ENCODE results near the gene MBP. TPM values are rescaled to one million over a fixed set of nuclear protein-coding genes. Genes with fewer than 3 reads are reported as not detected.
A peak's percentile ranks its signal among the peaks of the same experiment; 100 is the strongest.

The MBP gene
- total and polyA plus RNA-seq, 10 of the 15 experiments (the other 5 are each of a cell fraction or from before 2014, with no cell fraction given), result 12.2 to 67.8 (median 42.1) TPM

GRCh38 chr18:77131100-77131651 lies 1.4 kb downstream of the MBP start (continued):
- TF ChIP-seq SRF (IDR thresholded peaks at IDR 0.05; ENCODE audit: low read depth in 2 of 2, low read length in 2 of 2) (no peak), ESRRA (IDR thresholded peaks at IDR 0.05; ENCODE audit: low read length) (no peak), RELA (IDR thresholded peaks at IDR 0.05; ENCODE audit: borderline replicate concordance, partially characterized antibody) (no peak), PBX3 (IDR thresholded peaks at IDR 0.05; ENCODE audit: insufficient replicate concordance, low read depth, low read length) (no peak), FOXM1 (IDR thresholded peaks at IDR 0.05; ENCODE audit: low read depth, low read length) (no peak), ZNF622 (IDR thresholded peaks at IDR 0.05) (no peak), ZNF24 (IDR thresholded peaks at IDR 0.05) (0 out of 2 replicates have a peak, but pooled peaks have one; percentile 58), CBX5 (IDR thresholded peaks at IDR 0.05; ENCODE audit: low read depth) (no peak), SP1 (IDR thresholded peaks at IDR 0.05; ENCODE audit: low read depth, low read length) (no peak), HCFC1 (IDR thresholded peaks at IDR 0.05; ENCODE audit: low read length) (no peak), JUND (IDR thresholded peaks at IDR 0.05; ENCODE audit: low read depth, low read length) (no peak), CEBPZ (IDR thresholded peaks at IDR 0.05; ENCODE audit: low read depth, low read length) (no peak), TAF1 (IDR thresholded peaks at IDR 0.05; ENCODE audit: borderline replicate concordance, low read depth, low read length) (no peak), ZNF207 (IDR thresholded peaks at IDR 0.05; ENCODE audit: borderline replicate concordance) (no peak), ZNF274 (IDR thresholded peaks at IDR 0.05; ENCODE audit: insufficient read depth, insufficient read length) (no peak), RUNX3 (IDR thresholded peaks at IDR 0.05; ENCODE audit: low read length) (peak; percentile 75), CREB1 (IDR thresholded peaks at IDR 0.05; ENCODE audit: low read depth) (no peak), BCL11A (IDR thresholded peaks at IDR 0.05; ENCODE audit: low read depth, low read length) (no peak), YBX1 (IDR thresholded peaks at IDR 0.05) (no peak), CHD2 (IDR thresholded peaks at IDR 0.05; ENCODE audit: borderline replicate concordance, low read depth, low read length) (no peak)
- TF ChIP-seq, protein P1, sequence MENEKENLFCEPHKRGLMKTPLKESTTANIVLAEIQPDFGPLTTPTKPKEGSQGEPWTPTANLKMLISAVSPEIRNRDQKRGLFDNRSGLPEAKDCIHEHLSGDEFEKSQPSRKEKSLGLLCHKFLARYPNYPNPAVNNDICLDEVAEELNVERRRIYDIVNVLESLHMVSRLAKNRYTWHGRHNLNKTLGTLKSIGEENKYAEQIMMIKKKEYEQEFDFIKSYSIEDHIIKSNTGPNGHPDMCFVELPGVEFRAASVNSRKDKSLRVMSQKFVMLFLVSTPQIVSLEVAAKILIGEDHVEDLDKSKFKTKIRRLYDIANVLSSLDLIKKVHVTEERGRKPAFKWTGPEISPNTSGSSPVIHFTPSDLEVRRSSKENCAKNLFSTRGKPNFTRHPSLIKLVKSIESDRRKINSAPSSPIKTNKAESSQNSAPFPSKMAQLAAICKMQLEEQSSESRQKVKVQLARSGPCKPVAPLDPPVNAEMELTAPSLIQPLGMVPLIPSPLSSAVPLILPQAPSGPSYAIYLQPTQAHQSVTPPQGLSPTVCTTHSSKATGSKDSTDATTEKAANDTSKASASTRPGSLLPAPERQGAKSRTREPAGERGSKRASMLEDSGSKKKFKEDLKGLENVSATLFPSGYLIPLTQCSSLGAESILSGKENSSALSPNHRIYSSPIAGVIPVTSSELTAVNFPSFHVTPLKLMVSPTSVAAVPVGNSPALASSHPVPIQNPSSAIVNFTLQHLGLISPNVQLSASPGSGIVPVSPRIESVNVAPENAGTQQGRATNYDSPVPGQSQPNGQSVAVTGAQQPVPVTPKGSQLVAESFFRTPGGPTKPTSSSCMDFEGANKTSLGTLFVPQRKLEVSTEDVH (IDR thresholded peaks at IDR 0.05; ENCODE audit: low read depth, partially characterized antibody), result no peak
- TF ChIP-seq, protein P2, sequence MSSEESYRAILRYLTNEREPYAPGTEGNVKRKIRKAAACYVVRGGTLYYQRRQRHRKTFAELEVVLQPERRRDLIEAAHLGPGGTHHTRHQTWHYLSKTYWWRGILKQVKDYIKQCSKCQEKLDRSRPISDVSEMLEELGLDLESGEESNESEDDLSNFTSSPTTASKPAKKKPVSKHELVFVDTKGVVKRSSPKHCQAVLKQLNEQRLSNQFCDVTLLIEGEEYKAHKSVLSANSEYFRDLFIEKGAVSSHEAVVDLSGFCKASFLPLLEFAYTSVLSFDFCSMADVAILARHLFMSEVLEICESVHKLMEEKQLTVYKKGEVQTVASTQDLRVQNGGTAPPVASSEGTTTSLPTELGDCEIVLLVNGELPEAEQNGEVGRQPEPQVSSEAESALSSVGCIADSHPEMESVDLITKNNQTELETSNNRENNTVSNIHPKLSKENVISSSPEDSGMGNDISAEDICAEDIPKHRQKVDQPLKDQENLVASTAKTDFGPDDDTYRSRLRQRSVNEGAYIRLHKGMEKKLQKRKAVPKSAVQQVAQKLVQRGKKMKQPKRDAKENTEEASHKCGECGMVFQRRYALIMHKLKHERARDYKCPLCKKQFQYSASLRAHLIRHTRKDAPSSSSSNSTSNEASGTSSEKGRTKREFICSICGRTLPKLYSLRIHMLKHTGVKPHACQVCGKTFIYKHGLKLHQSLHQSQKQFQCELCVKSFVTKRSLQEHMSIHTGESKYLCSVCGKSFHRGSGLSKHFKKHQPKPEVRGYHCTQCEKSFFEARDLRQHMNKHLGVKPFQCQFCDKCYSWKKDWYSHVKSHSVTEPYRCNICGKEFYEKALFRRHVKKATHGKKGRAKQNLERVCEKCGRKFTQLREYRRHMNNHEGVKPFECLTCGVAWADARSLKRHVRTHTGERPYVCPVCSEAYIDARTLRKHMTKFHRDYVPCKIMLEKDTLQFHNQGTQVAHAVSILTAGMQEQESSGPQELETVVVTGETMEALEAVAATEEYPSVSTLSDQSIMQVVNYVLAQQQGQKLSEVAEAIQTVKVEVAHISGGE (CRISPR knock-in tag; IDR thresholded peaks at IDR 0.05), result no peak

All from GM12878 (cell line).